Stimulated activated memory B cell treated with anti-CD40 and anti-IgM and Interleukin-4, amounts not matched to agents 10 μg/mL and 1 μg/mL and 100 μg/mL, for 72 hours (primary cell): ENCODE results near the gene PLA2G2E.
A peak's percentile ranks its signal among the peaks of the same experiment; 100 is the strongest.

Source experiments
- ATAC-seq: fragments of 150-1000 bp; cut with Tn5 transposase; 2 replicates; pipeline ENCODE4 v1.10.0; 2021
- H3K27ac Mint-ChIP-seq: one replicate; pipeline ENCODE4 v1.8.0; 2022; ENCODE audit warnings: mild to moderate bottlenecking, mixed read lengths
- H3K27me3 Mint-ChIP-seq: one replicate; pipeline ENCODE4 v1.8.0; 2022; ENCODE audit warnings: mixed read lengths
- H3K36me3 Mint-ChIP-seq: one replicate; pipeline ENCODE4 v1.8.0; 2022; ENCODE audit warnings: mixed read lengths
- H3K4me1 Mint-ChIP-seq: one replicate; pipeline ENCODE4 v1.8.0; 2022; ENCODE audit warnings: mixed read lengths
- H3K4me3 Mint-ChIP-seq: one replicate; pipeline ENCODE4 v1.8.0; 2022; ENCODE audit warnings: mild to moderate bottlenecking, moderate library complexity, mixed read lengths
- H3K9me3 Mint-ChIP-seq: one replicate; pipeline ENCODE4 v1.8.0; 2022; ENCODE audit warnings: mixed read lengths

The PLA2G2E gene

GRCh38 chr1:19923137-19923952 lies at the start of gene PLA2G2E:
Gene PLA2G2E (minus strand): TSS chr1:19923617. CDS start chr1:19923559, 58 bp downstream.
- H3K4me3 Mint-ChIP-seq, result no peak within 1 kb of the TSS
- no peaks in the 10 kb centered on the region for H3K36me3 Mint-ChIP-seq
- peaks cover 3% of the 10 kb centered on the region for H3K9me3 Mint-ChIP-seq
- peaks cover 15% of the 10 kb centered on the region for H3K27me3 Mint-ChIP-seq
- no peak within 1 kb of the TSS for H3K27ac Mint-ChIP-seq
- H3K4me1 Mint-ChIP-seq, result peaks cover 2% of the 10 kb centered on the region
- ATAC-seq, result no peak

DNA sequence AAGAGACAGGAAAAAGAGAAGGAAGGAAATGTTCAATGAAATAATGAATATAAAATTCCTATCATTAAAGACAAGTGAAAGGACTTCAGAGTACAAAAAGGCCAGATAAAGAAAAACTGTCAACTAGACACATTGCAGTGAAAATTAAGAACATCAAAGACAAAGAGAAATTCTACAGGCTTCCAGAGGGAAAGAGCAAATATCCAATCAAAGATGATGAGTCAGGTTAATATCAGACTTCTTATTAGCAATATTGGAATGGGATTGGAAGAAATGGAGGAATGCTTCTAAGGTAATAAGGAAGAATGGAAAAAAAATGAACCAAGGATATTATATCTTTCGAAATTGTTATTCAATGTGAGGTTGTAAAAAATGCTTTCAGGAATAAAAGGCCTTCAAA lies 48.2 kb upstream of the PLA2G2E start:
- Mint-ChIP-seq H3K4me1 (no peaks in the 10 kb centered on the region), H3K27me3 (peaks cover 36% of the 10 kb centered on the region), H3K4me3 (no peak overlapping the region), H3K9me3 (no peaks in the 10 kb centered on the region), H3K27ac (no peak overlapping the region), H3K36me3 (no peaks in the 10 kb centered on the region)
- no peak for ATAC-seq

DNA sequence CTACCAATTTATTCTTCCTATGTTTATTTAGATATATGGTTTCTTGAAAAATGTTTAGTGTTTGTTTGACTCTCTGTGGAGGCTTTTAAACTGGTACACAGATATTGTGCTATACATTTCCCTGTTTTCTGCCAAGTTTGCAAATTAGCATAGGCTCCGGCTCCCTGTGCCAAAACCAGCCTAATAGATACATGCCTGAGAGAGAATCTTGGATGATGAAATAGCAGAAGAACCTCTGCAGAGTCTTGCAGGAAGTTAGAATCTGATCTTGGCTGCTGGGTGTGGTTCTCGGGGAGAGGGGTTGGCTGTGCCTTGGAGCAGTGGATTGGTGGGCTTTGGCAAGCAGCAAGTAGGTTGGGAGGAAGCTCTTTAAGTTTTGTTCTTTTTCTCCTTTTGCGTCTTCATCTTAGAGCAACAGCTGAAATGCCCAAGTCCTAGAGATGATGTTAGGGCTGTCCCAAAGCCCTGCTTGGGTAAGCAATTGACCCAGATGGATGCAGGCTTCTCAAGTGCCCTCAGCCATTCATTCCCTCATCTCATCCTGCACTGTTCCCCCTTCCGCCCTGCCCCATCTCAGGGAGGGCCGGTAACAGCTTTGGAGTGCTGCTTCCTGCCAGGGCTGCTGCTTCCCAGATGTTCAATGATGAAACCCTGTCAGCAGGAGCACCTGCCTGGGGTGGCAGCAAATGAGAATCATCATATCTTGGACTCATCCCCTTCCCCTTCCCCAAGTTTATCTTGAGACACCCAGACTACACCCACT lies 46.7 kb upstream of the PLA2G2E start:
- Mint-ChIP-seq H3K36me3 (no peaks in the 10 kb centered on the region), H3K4me3 (no peak overlapping the region)

DNA sequence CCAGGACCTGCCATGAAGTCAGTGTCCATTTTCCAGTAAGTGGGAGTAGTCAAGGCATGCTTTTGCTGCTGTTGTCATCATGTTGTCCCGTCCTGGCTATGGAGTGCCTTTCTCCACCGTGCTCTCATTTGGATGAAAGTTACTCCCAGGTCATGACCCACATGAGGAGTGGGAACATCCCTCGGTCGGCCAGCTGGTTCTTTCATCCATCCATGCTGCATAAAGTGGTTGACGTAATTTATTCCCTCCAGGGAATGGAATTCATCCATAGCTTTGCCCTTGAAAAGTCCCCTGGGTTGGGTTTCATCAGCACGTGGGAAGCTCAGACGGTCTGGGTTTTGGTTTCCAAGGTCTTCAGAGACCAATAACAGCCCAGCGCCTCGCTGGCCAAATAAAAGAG lies 44.4 kb upstream of the PLA2G2E start:
- peaks cover 60% of the 10 kb centered on the region for H3K27me3 Mint-ChIP-seq
- no peak for ATAC-seq
- H3K36me3 Mint-ChIP-seq, result no peaks in the 10 kb centered on the region
- no peaks in the 10 kb centered on the region for H3K4me1 Mint-ChIP-seq
- peaks cover 5% of the 10 kb centered on the region for H3K9me3 Mint-ChIP-seq
- H3K4me3 Mint-ChIP-seq, result no peak overlapping the region
- H3K27ac Mint-ChIP-seq, result no peak overlapping the region

More for the DNA sequence above, 46.7 kb upstream of the PLA2G2E start:
- Mint-ChIP-seq H3K27ac (no peak overlapping the region), H3K27me3 (peaks cover 40% of the 10 kb centered on the region), H3K4me1 (no peaks in the 10 kb centered on the region), H3K9me3 (no peaks in the 10 kb centered on the region)
- ATAC-seq, result no peak

DNA sequence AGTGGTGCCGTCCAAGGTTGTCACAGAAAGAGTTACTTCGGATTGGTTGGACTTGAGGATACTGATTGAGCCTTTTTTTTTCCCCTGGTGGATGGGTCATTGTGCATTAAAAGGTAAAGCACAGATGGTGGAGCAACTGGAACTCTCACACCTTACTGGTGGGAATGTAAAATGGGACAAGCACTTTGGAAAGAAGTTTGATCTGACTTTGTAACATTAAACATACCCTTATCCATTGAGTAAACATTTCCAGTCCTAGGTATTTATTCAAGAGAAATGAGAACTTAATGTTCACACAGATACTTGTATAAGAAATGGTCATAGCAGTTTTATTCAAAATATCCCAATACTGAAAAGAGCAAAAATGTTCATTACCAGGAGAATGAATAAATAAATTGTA lies 41.1 kb upstream of the PLA2G2E start:
- Mint-ChIP-seq H3K9me3 (peaks cover 5% of the 10 kb centered on the region), H3K27ac (no peak overlapping the region), H3K36me3 (no peaks in the 10 kb centered on the region), H3K27me3 (peaks cover 45% of the 10 kb centered on the region), H3K4me1 (peaks cover 7% of the 10 kb centered on the region), H3K4me3 (no peak overlapping the region)
- ATAC-seq, result no peak

DNA sequence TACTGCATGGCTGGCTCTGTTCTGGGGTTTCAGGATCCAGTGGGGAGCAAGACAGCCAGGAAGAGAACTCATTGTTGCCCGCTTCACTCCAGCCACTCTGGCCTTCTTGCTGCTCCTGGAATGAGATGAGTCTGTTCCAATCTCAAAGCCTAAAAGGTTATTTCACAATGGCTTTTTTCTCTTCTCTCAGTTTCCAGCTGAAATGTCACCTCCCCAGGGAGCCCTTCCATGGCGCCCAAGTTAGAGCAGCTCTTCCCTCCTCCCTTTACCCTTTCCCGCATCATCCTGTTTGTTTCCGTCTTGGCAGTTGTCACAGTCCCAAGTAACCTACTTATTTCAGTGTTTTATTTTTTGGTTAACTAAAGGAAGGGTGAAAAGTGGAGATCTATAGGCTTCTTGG lies 40.2 kb upstream of the PLA2G2E start:
- peaks cover 7% of the 10 kb centered on the region for H3K4me1 Mint-ChIP-seq
- peaks cover 5% of the 10 kb centered on the region for H3K9me3 Mint-ChIP-seq
- H3K36me3 Mint-ChIP-seq, result no peaks in the 10 kb centered on the region
- no peak overlapping the region for H3K27ac Mint-ChIP-seq
- H3K4me3 Mint-ChIP-seq, result no peak overlapping the region
- peaks cover 42% of the 10 kb centered on the region for H3K27me3 Mint-ChIP-seq
- no peak for ATAC-seq

GRCh38 chr1:19960591-19960990 lies 37.2 kb upstream of the PLA2G2E start:
- Mint-ChIP-seq H3K4me3 (no peak overlapping the region), H3K9me3 (peaks cover 5% of the 10 kb centered on the region), H3K36me3 (no peaks in the 10 kb centered on the region), H3K4me1 (peaks cover 7% of the 10 kb centered on the region), H3K27ac (no peak overlapping the region), H3K27me3 (peaks cover 52% of the 10 kb centered on the region)
- ATAC-seq, result peak; percentile 27

DNA sequence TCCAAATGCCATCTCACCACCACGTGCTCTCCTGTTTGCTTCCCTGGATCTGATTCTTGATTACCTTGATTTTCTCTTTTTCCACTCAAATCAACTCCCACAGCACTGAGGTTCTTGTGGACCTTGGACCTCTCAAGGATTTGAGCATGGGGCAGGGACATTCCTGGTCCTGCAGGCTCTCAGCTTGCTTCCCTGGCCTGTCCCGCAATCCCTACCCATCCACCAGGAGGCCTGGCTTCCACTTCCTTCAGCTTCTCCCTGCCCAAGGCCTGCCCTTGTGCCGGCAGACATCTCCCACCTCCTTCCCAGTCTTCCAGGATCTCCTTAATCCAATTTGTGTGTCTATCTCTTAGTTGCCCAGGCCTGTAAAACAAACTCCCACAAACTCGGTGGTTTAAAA lies 34.4 kb upstream of the PLA2G2E start:
- H3K4me3 Mint-ChIP-seq, result no peak overlapping the region
- H3K9me3 Mint-ChIP-seq, result peaks cover 10% of the 10 kb centered on the region
- no peak overlapping the region for H3K27ac Mint-ChIP-seq
- peaks cover 38% of the 10 kb centered on the region for H3K27me3 Mint-ChIP-seq
- H3K4me1 Mint-ChIP-seq, result peaks cover 7% of the 10 kb centered on the region
- no peaks in the 10 kb centered on the region for H3K36me3 Mint-ChIP-seq
- ATAC-seq, result no peak

DNA sequence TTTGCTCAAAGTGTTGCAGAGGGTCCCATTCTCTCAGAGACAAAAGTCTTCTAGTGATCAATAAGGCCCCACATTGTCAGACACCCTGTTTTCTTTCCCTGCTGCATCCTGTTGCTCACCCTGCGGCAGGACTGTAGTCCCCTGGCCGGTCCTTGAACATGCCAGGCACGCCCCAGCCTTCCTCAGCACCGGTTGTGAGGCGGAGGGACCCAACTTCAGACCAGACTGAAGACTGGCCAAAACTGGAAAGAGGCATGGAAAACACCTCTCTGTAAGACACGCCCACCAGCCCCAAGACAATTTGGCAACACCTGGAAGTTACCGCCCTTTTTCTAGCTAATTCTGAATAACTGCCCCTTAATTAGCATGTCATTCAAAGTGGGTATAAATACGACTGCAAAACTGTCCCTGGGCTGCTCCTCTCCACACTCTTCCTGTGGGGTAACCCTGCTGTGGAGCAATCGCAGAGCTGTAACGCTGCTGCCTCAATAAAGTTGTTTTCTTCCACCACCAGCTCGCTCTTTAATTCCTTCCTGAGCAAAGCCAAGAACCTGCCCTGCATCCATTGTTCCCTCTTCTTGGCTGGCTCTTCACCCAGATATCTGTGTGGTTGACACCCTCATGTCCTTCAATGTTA lies 32.2 kb upstream of the PLA2G2E start:
- ATAC-seq, result no peak
- H3K27me3 Mint-ChIP-seq, result peaks cover 44% of the 10 kb centered on the region
- no peaks in the 10 kb centered on the region for H3K36me3 Mint-ChIP-seq
- peaks cover 10% of the 10 kb centered on the region for H3K9me3 Mint-ChIP-seq
- H3K27ac Mint-ChIP-seq, result no peak overlapping the region
- peaks cover 2% of the 10 kb centered on the region for H3K4me1 Mint-ChIP-seq
- no peak overlapping the region for H3K4me3 Mint-ChIP-seq

- Mint-ChIP-seq H3K36me3 (no peaks in the 10 kb centered on the region), H3K4me1 (no peaks in the 10 kb centered on the region), H3K27ac (no peak overlapping the region), H3K4me3 (no peak overlapping the region), H3K9me3 (peaks cover 10% of the 10 kb centered on the region), H3K27me3 (peaks cover 54% of the 10 kb centered on the region)
- ATAC-seq, result no peak
Observed at GRCh38 chr1:19954059-19954458, 30.6 kb upstream of the PLA2G2E start.

DNA sequence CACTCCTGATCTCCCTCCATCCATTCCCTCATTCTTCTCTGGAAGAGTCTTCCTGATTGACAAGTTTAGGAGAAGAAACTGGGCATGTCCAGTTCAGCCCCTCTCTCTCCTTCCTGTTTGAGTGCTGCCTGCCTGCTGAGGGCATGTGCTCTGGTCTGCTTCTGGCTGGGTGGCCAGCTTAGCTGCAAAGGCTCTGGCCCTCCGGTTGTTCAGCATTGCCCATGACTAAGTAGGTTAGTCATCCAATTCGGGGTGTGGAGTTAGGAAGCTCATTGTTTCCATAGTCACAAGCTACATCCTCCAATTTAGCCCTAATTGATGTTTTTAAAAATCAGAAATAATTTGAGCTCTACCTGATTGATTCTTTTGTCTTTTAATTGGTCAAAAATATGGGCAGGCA lies 25.6 kb upstream of the PLA2G2E start:
- no peaks in the 10 kb centered on the region for H3K4me1 Mint-ChIP-seq
- H3K27ac Mint-ChIP-seq, result no peak overlapping the region
- H3K27me3 Mint-ChIP-seq, result peaks cover 61% of the 10 kb centered on the region
- H3K4me3 Mint-ChIP-seq, result no peak overlapping the region
- no peak for ATAC-seq
- H3K9me3 Mint-ChIP-seq, result peaks cover 4% of the 10 kb centered on the region
- H3K36me3 Mint-ChIP-seq, result no peaks in the 10 kb centered on the region

GRCh38 chr1:19946971-19947370 lies 23.6 kb upstream of the PLA2G2E start:
- Mint-ChIP-seq H3K4me1 (no peaks in the 10 kb centered on the region), H3K27ac (no peak overlapping the region), H3K9me3 (no peaks in the 10 kb centered on the region), H3K36me3 (no peaks in the 10 kb centered on the region), H3K4me3 (no peak overlapping the region), H3K27me3 (peaks cover 46% of the 10 kb centered on the region)
- no peak for ATAC-seq

DNA sequence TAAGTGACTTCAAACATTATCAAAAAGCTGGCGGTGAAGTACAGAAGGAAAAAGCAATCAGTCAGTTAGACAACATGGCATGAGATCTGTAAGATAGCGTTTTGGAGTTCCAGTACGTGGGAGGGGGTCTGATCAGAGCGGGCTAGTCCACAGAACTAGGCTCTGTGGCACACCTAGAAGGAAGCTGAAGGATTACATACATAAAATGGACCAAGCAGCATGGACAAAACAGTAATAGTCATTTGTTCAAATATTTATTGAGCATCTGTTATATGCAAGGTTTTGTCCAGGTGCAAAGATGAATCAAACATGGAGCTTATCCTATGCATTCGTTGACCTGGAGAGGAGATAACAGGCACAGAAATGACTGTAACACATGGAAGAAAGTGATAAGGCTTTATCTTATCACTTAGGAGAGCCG lies 22.9 kb upstream of the PLA2G2E start:
- no peak overlapping the region for H3K27ac Mint-ChIP-seq
- peaks cover 40% of the 10 kb centered on the region for H3K27me3 Mint-ChIP-seq
- H3K36me3 Mint-ChIP-seq, result no peaks in the 10 kb centered on the region
- H3K4me1 Mint-ChIP-seq, result no peaks in the 10 kb centered on the region
- no peak overlapping the region for H3K4me3 Mint-ChIP-seq
- no peaks in the 10 kb centered on the region for H3K9me3 Mint-ChIP-seq
- ATAC-seq, result no peak

- no peak overlapping the region for H3K4me3 Mint-ChIP-seq
- no peak for ATAC-seq
- peaks cover 38% of the 10 kb centered on the region for H3K27me3 Mint-ChIP-seq
- no peak overlapping the region for H3K27ac Mint-ChIP-seq
- no peaks in the 10 kb centered on the region for H3K4me1 Mint-ChIP-seq
- H3K9me3 Mint-ChIP-seq, result no peaks in the 10 kb centered on the region
- H3K36me3 Mint-ChIP-seq, result no peaks in the 10 kb centered on the region
Observed at GRCh38 chr1:19945914-19946313, 22.5 kb upstream of the PLA2G2E start.

DNA sequence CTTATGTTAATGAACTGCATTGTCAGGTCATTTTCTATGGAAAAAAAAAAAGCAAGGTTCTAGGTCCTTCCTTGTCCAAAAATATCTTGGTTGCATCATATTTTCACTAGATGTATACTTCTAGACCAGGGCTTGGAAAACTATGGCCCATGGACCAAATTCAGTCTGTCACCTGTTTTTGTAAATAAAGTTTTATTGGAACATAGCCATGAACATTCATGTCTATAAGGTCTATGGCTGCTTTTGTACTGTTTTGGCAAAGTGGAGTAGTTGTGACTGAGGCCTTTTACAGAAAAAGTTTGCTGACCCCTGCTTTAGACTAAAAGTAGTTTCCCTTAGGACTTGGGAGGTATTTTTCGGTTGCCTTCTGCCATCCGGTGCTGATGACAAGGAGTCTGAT lies 19.2 kb upstream of the PLA2G2E start:
- Mint-ChIP-seq H3K36me3 (no peaks in the 10 kb centered on the region), H3K9me3 (peaks cover 3% of the 10 kb centered on the region), H3K4me1 (no peaks in the 10 kb centered on the region), H3K27ac (no peak overlapping the region), H3K27me3 (peaks cover 16% of the 10 kb centered on the region), H3K4me3 (no peak overlapping the region)
- no peak for ATAC-seq
